GM18868 (cell line): ENCODE data around the gene BBC3.
A peak's percentile ranks its signal among the peaks of the same experiment; 100 is the strongest.

Experiments used
- ATAC-seq: cut with Tn5 transposase; IDR thresholded peaks from one replicate; pipeline ENCODE4 v1.9.1; 2021; ENCODE audit warnings: mild to moderate bottlenecking, moderate library complexity; ENCODE audit not compliant: unreplicated experiment

BBC3 gene

DNA sequence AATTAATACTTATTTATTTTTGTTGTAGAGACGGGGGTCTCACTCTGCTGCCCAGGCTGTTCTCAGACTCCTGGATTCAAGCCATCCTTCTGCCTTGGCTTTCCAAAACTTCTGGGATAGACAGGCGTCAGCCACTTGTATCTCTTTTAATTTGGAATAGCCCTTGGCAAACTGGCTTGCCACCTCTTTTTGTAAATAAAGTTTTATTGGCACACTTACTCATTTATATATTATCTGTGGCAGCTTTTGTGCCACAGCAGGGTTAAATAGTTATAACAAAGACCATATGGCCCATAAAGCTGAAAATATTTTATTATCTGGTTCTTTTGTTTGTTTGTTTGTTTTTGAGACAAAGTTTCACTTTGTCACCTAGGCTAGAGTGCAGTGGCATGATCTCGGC, 30.5 kb downstream of the BBC3 start:
- no peak for ATAC-seq

DNA sequence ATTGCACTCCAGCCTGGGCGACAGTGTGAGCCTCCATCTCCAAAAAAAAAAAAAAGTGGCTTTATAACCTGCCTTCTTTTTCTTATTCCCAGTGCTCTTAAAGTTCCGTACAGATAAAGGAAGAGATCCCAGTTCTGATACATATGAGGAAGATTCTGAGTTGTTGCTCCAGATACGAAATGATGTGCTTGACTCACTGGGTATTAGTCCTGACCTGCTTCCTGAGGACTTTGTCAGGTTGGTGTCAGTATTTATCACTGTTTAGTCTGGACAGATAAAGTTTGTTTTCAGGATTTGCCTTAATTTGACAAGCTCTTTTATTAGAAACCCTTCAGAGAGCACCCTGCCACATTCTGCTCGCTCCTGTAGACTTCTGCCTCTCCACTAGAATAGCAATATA, 33.9 kb downstream of the BBC3 start:
- ATAC-seq = no peak

DNA sequence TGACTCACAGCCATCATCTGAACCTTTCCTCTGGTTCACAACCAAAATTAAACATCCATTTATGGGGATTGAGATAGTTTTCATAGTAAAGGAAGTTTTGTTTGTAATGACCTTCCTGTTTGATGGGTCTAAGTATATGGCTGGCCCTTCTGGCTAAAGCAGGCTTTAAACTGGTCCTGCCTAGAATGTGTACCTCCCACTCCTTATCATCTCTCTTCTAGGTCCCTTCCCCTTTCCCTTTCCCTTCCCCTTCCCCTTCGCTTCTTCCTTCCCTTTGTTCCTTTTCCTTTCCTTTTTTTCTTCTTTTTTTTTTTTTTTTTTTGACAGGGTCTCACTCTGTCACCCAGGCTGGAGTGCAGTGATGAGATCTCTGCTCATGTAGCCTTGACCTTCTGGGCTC, 35.6 kb downstream of the BBC3 start:
- ATAC-seq = no peak

DNA sequence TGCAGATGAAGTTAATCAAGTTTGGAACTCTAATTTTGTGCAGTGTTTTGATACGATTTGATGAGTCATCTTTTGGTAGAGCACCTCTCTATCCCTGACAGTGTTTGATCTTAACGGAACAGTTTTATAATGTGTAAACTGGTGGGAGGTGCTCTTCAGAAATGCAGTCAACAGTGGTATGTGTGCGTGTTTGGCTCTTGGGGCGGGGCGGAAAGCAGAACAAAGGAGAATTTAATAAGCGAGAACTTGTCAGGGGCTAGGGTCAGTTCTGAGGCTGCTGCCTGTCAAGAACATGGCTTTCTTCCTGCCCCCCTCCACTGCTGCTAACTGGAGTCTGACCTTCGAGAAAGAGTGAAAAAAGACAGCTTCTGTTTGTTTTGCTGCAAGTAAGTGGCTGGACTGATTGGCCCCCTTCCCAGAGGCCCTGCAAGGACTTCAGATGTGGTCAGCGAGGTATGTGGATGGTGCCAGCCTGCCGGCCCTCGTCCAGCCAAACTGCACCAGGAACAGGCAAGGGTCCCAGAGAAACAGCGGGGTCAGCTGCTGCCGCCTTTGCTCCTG, 40.8 kb downstream of the BBC3 start:
- ATAC-seq = no peak

DNA sequence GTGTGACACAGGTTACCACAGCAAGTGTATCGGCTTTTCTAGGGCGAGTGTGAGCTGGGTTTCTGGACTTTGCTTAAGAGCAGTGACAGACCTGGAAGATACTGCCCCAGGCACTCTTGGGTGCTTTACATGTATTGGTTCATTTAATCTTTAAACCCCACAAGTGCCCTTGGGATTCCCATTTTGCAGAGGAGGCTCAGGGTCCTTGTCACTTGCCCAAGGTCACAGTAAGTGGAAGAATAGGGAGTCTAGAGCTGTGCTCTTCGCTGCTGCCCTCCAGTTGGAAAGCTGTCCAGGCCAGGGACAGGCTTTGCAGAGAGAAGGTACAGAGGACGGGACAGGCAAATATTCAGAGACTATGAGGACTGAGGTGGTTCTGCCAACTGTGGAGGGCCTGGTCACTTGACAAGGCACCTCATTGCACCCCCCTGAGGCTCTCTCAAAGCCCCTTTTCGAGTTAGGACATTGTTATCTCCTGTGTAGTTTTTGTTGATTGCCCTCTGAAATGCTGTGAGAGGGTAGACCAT, 42.4 kb downstream of the BBC3 start:
- ATAC-seq = no peak

DNA sequence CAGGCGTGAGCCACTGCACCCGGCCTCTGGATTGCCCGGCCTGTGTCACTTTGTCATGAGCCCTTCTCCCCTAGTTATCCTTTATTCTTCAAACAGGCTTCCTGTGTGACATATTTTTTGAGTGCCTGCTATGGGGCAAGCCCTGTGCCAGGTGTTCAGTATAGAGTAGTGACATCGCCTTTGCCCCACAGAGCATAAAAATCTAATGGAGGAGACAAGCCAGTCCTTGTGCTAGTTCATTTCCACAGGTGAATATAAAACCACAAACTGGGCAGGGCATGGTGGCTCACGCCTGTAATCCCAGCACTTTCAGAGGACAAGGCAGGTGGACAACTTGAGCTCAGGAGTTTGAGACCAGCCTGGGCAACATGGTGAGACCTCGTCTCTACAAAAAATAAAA, 43.2 kb downstream of the BBC3 start:
- ATAC-seq = no peak

DNA sequence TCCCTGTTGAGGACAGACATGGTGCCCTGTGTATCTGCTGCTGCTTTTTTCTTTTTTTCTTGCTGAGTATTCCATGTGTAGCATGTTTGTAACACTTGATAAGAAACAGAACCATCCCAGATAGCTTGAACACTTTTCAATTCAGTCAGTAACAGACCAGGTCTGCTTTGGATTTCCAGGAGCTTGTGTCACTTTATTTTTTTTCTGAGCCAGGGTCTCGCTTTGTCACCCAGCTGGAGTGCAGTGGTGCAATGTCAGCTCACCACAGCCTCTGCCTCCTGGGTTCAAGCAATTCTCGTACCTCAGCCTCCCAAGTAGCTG, 43.7 kb downstream of the BBC3 start:
- no peak for ATAC-seq

DNA sequence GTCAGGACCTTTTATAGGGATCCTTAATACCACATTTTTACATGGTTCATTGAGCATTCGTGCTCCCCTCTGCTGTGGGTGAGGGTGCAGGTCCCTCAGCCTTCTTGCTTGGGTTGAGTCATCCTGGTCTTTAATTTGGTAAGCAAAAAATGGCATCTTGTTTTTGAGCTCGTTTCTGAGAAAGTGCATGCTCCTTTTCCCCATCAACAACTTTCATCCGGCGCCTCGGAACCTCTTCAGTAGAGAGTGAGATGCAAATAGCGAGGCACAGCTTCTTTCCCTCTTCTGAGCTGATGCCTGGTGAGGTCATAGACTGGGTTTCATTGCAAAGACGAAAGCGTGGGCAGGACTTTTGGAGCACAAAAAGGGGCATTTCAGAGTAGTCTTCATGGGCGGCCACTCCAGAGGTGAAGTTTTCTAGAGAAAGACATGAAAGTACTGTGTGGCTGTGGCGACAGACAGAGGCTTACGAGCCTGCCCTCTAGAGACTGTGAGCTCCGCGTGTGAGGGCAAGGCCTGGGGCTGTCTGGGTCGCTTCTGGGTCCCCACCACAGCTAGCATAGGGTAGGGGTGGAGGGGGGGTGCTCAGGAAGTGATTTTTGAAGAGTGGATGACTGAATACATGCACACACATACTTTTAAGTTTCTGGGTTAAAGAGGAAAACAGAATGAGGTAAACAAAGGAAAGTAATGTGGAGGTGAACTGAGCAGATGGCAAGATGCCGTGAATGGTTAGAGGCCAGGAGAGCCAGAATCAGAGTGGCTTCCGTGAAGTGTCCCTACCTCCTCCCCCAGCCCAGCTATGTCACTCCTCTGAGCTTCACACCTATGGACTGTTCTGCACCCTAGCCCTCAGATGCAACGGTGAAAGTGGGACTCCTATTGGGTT, 44.3 kb downstream of the BBC3 start:
- peak; percentile 61 for ATAC-seq

DNA sequence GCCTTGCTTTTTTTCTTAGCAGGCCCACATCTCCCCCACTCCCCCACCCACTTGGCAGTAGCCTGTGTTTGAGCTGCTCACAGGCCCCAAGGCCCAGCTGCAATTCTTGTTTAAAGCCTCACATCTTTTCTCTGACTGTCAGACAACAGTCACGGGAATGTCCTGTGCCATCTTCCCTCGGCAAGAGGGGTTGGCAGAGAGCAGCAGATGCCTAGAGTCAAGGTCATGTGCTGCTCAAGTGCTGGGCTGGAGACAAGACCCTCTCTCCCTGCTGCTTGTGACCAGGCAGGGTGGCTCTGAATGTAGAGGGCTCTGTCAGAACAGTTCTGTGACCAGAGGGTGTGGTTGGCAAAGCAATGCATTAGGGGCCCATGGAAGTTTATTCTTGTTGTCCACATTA, 47.4 kb downstream of the BBC3 start:
- ATAC-seq = no peak

DNA sequence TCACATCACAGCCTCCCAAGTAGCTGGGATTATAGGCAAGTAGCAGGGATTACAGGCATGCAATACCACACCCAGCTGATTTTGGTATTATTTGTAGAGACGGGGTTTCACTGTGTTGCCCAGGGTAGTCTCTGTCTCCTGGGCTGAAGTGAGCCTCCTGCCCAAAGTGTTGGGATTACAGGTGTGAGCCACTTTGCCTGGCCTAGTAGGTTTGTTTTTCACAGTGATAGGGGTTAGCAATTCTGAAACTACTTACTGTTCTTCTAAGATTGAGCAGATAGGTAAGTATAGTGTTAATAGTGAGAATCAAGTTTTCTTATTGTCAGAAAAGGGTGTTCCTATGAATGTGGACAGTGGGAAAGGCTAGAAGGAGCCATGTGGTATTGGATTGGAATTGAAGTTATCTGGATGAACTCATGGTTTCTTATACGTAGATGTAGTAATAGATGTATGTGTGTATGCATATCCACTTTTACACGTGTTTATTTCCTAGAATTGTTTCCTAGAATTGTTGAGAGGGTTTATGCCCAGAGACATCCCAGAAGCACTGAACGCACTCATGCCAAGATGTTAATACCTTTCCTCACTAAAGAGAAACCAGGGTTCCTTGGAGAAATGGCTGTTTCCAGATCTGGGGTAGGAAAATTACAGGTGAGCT, 51.2 kb downstream of the BBC3 start:
- ATAC-seq = no peak

DNA sequence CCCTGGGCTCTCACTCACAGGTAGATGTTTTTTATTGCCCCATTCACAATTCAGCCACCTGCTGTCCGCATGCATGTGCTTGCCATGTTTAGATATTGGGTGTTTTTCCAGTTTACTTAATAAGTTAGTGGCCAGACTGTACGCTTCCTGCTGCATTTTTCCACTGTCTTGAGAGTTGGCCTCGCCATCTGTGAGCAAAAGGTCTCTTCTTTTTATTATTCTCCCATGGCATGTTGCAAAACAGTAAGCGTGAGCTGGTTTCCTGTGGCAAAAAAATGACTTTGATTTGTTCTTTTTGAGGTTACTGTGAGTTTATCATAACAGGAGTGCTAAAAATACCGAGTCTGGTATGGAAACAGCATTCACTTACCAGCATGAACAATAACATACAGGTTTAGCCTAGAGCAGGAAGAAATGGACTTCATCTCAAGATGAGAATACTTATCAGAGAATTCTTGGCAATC, 54.3 kb downstream of the BBC3 start:
- no peak for ATAC-seq

DNA sequence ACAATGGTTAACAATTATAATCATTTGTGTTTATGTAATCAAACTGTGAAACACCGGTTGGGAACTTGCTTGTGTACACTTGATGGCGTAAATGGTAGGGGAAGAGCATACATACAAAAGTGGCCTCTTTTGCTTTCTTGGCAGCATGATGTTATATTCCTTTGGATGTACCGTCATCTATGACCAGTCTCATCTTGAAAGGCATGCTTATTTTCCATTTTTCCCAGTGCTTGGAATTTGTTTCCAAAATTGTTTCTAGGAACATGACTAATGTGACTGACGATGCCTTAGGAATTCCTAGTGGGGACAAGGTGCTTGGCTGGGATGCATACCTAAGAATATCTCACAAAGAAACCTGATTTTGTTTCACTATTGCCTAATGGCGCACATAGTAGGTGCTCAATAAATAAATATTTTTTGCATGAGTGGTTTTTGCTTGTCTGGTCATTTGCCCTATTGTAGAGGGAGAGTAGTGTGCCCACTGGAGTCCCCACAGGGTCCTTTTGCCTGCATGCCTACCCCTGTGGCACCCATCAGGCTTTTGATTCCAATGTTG, 54.9 kb downstream of the BBC3 start:
- ATAC-seq = no peak

DNA sequence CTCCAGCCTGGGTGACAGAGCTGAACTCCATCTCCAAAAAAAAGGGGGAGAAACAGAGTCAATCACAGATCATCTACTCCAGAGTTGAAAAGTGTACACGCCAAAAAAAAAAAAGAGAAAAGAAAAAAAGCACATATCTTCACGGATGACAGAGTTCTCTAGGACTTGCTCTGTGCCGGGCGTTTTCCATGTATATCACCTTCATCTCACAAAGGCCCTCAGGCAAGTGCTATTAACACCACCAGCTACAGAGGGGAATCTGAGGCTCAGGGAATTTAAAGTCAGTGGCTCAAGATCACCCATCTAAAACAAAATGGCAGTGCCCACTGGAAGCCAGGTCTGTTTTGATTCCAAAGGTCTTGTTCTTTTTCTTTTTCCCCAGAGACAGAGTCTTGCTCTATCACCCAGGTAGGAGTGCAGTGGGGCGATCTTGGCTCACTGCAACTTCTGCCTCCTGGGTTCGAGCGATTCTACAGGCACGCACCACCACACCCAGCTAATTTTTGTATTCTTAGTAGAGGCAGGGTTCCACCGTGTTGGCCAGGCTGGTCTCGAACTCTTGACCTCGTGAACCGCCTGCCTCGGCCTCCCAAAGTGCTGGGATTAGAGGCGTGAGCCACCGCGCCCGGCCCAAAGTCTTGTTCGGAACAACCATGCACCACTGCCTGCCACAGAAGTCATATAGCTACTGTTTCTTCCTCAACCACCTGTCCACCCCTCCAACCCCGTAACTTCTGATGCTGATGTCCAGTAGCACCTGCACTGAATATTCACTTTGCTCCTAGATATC, 58.1 kb downstream of the BBC3 start:
- ATAC-seq = no peak
